Renal cortex interstitium (tissue), 3 donors: ENCODE measurements around the gene GLS. TPM values are rescaled to one million over a fixed set of nuclear protein-coding genes. Genes with fewer than 3 reads are reported as not detected.

ENCODE experiments used
- polyA plus RNA-seq, 3 donors: library from polyadenylated mRNA; unstranded; fragments of 120-200 nt; gene quantifications; one replicate each; pipeline ENCODE4 v1.2.1, GENCODE V29; 2013; ENCODE audit not compliant: insufficient read length in 3 of 3

GLS gene
- polyA plus RNA-seq, 3 donors, result 256 to 330 (median 297) TPM

Other genes starting within 250 kb of the GLS start
- 10 to 100 TPM; 62.6 to 68.2 (median 65.2) TPM for gene NAB1, start 231.7 kb upstream of the GLS start, polyA plus RNA-seq
- gene STAT1, start 133.3 kb downstream of the GLS start, polyA plus RNA-seq, result 100 to 1,000 TPM; 124 to 140 (median 131) TPM